ENCODE measurements around the gene ABCA12.
A peak's percentile ranks its signal among the peaks of the same experiment; 100 is the strongest.

ABCA12 gene

DNA sequence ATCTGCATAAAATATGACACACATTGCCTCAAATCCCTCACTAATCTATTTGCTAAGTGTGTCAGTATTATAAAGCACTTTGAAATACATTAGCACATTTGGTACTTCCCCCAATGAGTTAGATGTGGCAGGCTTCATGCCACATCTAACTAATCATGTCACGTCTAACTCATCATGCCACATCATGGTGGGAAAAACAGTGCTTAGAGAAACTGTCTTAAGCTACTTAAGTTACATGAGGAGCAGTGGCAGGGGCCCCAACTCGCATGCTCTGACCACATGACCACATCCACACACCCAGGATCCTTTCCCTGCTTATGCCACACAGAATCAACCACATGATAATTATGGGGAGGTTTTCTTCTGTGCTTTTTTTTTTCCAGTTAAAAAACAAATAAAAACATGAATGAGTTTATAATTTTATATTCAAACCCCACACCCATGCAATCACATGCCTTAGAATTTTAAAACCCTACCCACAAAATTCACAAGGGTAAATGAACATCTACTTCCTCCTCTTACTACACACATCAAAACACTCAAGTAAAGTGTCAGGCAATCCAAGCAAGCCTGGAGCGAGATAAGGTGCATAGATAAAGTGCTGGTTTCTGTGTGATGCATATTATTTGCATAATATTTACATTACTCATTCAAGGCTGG is 1.6 kb downstream of the ABCA12 start:
- peak; percentile 59 for ATAC-seq
- peak; percentile 4 for DNase-seq

DNA sequence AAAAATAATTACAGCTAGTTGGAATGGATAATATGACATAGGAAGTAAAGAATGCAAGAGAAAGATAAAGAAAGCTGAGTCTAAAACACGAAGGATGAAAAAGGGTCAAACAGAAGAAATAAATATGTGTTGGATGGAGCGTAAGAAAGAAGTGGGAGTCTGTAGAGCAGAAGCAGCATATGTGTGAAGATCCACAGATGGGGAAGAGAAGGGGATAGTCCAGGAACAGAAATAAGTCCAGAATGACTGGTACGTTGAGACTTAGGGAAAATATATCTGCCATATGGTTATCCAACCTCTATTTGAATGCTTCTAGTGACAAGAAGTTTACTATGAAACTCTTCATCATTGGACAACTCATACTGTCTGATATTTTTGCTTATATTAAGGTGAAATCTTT is 18.0 kb downstream of the ABCA12 start:
- ATAC-seq (no peak), DNase-seq (no peak)

DNA sequence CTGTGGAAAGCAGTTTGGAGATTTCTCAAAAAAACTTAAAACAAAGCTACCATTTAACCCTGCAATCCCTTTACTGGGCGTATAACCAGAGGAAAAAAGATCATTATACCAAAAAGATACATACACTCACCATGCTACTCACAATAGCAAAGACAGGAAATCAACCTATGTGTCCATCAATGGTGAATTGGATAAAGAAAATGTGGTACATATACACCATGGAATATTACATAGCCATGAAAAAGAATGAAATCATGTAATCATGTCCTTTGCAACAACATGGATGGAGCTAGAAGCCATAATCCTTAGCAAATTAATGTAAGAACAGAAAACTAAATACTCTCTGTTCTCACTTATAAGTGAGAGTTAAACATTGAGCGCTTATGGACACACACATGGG is 18.6 kb downstream of the ABCA12 start:
- no peak for ATAC-seq
- DNase-seq, result no peak

DNA sequence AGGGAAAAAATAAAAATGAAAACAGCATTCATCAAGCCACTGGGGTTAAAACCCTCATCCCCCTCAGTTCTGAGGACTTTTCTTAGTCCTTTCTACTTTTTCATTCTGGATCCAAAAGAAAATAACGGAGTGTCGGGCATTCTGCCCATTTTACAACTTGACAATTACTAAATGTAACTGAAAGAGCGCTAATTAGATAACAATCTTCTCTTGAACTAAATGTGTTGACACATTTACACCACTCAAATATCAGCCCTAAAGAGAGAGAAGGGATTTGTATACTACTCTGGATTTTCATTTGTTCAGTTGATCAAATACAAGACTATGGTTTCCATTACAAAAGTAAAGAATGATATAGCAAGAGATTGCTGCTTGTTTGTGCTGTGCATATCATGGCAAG is 27.5 kb downstream of the ABCA12 start:
- no peak for DNase-seq
- ATAC-seq, result no peak

DNA sequence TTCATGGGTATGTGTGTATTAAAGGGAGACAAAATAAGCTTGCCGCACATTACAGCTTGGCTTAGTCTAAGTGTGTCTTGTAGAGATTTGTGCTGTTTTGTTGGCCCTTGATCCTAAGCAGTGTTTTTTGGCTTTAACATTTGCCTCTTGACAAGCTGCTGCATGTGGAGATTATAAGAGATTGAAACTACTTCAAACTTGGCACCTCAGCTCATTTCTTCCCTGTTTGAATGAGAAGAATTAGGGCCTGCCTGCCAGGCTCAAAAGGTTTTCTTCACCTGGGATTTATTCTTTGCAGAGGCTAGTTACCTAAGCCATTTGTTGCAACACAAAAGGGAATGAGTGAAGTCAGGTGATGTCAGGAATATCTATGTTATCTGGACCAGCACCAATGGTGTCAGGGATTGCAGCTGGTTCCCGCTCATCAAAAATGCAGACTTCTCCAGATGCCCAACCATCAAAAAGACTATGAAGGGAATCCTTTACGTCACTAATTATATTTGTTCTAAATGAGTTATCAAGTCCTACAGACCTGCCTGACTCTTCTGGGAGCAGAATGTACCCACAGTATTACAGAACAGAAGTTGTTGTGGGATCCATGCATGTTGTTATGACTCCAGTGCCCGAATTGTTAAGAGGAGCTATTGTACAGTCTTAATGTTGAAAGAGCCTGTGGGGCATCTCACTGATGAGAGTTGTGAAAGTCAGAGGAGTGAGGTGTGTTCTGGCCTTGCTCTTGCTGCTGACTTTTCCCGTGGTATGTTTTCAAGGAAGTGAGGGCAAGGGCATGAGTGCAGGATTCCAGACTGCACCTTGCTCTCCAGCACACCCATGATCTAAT is 31.0 kb downstream of the ABCA12 start:
- ATAC-seq (no peak), DNase-seq (no peak)

DNA sequence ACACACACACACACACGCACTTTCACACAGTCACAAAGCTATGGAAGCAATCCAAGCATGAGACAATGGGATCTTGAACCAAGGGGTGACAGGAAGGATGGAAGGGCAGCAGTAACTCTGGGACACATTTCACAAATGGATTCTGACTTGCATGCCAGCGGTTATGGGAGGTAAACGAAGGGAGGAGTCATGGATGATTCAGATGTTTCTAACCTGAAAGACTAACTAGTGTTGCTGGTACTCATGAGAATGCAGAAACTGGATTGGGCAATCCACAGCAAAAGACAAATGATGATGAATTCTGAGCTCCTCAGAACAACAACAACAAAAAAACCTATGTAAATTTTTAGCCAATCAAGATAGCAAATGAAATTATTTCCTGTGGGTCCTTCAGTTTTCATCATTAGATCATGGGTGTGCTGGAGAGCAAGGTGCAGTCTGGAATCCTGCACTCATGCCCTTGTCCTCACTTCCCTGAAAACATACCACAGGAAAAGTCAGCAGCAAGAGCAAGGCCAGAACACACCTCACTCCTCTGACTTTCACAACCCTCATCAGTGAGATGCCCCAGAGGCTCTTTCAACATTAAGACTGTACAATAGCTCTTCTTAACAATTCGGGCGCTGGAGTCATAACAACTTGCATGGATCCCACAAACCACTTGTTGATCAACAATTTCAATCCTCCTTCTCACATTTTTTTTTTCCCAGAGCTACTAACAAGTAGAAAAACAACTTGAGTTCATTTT is 32.6 kb downstream of the ABCA12 start:
- ATAC-seq, result no peak
- no peak for DNase-seq

DNA sequence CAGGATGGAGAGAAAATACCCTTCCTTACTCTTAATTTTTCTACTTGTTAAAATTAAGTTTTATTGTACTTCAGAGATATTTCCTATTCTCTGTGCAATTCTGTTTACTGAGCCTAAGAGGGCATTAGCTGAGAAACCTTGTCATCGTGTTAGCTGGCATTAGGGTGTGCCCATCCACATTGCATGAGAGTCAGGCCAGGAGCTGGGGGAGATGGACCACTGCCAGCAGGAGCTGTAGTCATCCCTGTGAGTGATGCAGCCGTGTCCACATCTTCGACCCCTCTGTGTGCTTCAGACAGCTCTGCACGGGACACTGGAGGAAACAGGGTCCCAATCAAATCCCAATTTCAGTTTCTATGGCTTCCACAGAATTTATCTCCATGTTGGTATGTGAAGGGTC is 34.2 kb downstream of the ABCA12 start:
- DNase-seq, result no peak
- ATAC-seq, result no peak

DNA sequence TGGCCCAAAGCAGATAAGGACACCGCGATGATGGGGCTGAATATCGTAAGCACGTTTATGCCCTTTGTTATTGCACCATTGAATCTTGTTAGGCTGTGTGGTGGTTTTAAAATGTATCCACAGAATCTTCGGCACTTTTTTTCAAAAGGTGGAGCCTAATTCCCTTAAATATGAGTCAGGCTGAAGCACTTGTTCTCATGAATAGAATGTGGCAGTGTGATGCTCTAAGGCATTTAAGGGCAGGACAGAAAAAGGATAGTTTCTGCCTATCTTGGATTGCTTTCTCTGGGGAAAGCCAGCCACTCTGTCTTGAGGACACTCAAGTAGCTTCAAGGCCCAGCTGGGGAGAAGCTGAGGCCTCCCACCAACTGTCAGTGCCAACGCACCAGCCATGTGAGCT is 39.6 kb downstream of the ABCA12 start:
- DNase-seq, result no peak
- no peak for ATAC-seq

DNA sequence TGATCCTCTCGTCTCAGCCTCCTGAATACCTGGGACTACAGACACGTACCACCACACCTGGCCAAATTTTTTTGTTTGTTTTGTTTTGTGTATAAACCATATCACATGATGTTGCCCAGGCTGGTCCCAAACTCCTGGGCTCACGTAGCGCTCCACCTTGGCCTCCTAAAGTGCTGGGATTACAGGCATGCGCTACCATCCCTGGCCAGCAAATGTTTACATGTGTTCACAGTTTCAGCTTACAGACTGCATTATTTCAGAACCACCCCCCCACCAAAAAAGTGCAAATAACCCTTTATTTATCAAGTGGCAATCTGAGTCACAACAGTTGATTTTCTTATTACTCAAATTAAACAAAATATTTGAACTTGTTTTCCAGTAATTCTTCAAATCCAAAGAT is 54.3 kb downstream of the ABCA12 start:
- no peak for DNase-seq
- no peak for ATAC-seq

DNA sequence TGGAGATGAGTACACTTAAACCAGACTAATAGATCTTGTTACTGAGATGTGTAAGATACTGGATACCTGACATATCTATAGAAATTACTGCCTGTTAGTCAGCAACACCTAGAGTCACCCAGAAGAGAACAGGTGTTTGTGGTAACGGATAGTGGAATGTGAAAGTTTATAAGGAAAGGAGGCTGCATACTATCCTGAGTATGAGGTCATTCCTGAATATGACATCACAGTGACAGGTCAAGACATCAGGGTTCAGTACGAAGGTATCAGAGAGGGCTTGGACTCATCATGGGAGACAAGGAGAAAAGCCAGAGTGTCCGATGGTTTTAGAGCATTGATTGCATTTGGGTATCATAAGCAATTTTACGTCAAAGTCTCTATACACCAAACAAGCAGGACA is 55.3 kb downstream of the ABCA12 start:
- ATAC-seq (no peak), DNase-seq (no peak)

DNA sequence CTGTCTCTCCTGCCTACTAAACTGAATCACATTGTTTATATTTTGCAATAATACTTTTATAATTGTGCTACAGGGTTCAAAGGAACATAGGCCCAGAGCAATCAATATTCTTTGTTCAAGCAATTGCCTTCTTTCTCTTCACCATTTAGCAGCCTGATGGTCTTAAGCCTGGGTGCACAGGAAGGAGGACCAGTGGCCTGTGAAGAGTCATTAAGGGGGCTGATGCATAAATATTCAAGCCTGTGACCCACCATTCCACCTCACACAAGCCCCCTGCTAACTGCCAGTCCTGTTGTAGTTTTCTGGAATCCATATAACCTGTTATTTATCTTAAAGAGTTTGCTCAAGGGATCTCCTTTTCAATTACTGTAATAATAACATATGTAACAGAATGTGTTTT is 56.0 kb downstream of the ABCA12 start:
- DNase-seq (no peak), ATAC-seq (no peak)

DNA sequence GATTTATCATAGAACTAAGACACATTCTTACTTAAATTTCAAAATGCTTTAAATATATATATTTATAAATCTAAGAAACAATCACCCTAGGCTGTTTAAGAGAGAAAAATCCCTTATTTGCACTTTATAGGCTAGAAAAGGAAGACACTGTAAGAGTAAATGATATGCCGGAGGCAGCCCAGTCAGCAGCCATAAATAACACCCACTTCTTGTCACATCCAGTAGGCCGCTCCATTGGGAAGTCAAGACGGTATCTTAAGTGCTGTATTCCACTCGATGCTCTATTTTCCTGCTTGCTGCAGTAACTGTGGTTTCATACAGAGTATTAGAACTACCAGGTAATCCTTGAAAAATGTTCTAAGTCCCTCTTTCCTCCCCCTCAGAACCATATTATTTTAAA is 57.9 kb downstream of the ABCA12 start:
- no peak for ATAC-seq
- no peak for DNase-seq

DNA sequence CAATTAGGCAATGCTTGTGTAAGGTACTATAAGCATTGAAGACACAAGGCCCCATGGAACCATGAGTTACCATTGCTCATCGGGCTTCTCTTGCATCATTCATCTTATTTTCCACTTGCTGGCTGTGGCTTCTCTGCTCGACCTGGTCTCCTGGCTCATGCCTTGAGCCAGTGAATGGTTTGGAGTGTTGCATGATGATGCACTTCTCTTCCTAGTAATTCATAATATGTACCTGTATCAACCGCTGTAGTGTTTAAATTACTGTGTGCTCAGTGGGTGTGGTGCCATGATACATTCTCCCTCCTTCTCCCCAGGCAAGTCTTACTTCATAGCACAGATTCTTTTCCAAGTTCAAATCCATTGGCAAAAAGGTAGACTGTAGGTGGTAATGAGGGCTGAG is 66.8 kb downstream of the ABCA12 start:
- DNase-seq (no peak), ATAC-seq (no peak)

DNA sequence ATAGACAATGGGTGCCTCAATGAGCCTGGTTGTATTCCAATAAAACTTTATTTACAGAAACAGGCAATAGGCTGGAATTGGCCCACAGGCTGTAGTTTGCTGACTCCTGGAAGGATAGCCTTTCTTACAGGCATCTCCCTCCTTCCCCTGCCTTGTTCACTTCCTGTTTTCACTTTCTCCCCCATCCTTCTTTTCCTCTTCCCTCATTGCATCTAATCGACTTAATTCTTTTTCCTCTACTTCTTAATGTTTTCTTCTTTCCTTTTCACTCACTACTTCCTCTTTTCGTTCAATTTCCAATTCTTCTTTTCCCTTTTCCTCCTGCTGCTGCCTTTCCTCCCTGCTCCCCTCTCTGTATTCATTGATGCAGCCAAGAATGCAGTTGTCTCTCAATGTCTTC is 70.0 kb downstream of the ABCA12 start:
- ATAC-seq (no peak), DNase-seq (no peak)

DNA sequence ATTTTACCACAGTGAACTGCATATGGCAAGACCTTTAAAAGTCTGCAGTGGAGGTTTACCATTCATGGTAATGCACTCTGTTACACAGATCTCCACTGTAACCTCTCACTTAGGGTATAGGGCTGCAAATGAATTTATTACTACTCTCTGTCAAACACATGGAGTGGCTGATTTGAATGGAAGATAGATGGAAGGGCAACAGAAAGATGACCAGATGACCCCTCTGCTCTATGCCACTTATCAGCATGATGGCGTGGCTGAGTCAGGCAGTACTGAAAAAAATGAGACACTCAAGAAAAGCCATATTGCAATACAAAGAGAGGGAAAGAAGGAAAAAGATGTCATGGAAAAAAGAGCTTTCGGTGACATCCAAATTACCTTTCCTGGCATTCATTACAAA is 72.3 kb downstream of the ABCA12 start:
- ATAC-seq, result no peak

DNA sequence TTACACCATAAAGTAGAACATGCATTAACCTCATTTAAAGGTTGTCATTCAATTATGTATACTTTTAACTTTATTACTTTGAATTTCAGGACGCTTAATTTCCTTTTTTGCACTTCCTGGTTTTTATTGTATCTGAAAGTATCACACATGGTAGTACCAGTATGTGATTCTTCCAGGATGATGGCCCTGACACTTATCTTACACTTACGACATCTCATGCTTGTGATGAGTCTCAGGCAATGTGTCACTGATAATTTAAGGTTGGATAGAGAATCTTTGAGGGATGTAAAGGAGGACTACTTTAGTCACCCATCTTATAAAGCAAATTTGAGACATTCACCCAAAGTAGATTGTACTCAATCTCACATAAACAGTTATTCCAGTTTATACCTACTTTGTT is 74.9 kb downstream of the ABCA12 start:
- DNase-seq, result no peak
- no peak for ATAC-seq

More for the DNA sequence above, 72.3 kb downstream of the ABCA12 start:
- DNase-seq, result no peak

DNA sequence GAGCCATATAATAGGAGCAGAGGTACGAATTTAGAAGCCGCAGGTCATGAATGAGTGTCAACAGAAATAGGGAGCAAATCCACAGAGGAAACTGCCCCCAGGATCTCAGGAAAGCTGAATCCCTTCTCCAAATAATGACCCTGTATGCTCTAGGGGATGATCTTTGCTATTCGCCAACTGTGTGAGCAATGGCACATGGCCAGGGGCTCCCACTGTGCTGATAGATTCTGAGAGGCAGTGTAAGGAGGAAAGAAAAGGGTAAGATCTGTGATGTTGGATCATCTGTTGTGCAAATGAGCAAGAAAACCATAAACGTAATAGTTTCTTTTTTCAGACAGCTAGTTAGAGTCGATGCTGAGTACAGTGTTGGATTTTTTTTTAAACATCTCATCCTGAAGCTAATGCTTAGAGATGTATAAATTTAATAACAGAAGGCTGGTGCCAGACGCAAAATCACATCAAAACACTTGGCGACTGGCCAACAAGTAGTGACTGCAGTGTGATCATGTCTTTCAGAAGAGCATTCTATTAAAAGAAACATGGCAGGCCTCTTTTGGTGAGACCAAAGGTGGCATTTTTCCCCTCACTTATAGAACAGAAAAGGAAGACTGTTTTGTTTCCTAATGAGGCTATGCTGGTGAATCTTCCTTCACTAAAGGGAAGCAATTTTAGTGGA is 77.4 kb downstream of the ABCA12 start:
- ATAC-seq (no peak), DNase-seq (no peak)

DNA sequence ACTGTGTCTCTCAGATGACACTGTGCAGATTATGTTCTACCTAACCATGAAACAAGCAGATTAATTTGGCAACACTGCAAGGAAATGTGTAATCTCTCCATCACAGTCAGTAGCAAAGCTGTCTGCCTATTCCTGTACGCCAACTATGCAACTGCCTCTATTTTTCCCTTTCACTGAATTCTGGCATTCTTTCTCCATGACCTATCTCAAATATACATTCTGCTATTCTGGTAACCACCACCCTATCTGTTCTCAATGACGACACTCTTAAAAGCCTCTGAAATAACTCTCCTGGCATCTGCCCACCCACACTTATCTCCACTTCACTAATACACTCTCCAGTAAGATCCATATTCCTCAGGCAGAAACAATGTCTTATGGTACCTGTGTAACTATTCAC is 78.7 kb downstream of the ABCA12 start:
- ATAC-seq (no peak), DNase-seq (no peak)

DNA sequence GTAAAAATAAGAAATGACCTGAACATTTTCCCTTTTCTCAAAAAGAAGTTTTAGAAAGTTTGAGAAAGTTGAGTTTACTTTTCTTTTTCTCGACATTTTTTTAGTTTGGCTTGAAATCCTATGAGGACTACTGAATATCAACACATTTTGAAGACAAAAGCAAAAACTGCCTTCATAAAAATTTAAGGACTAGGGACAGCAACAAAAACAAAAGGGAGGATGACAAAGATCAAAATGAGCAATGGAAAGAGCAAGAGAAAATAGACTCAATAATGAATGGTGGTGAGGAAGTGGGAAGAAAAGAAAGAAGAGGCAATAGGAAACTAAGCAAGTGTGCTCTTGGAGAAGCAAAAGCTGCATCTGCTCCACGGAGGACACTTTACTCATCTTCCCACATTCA is 82.5 kb downstream of the ABCA12 start:
- DNase-seq, result no peak
- no peak for ATAC-seq

DNA sequence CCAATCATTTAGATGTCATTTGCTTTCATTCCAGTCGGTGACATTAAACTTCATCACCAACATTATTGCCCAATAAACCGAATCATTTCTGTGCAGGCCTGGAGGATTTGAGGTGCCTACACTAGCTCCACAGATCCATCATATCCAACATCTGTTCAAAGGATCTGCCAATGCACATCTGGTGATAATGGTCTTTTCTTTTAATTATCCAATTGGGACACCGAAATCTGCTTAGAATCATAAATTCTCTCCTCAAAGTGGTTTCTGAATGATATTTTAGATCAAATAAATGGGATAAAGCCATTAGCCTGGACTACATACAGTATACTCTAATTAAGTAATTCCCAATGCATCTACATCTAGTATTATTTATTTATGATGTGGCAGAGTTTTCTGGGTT is 85.6 kb downstream of the ABCA12 start:
- ATAC-seq (no peak), DNase-seq (no peak)

DNA sequence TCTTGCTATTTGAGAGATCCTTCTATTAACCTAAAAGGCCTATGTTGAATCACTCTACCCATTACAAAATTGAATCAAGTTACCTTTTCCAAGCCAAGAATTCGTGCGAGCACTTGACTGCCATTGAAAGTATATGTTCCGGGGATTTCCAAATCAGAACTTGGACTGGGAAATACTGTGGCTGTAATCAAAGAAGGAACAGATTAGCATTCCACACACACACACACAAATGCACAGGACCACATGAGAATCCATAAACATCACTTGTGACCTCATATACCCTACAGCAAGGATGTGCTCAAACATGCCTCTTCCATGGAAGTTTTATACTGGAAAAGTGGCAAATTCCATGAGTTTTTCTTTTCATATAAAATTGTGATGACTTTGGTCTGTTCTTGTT is 86.0 kb downstream of the ABCA12 start:
- ATAC-seq (no peak), DNase-seq (no peak)

DNA sequence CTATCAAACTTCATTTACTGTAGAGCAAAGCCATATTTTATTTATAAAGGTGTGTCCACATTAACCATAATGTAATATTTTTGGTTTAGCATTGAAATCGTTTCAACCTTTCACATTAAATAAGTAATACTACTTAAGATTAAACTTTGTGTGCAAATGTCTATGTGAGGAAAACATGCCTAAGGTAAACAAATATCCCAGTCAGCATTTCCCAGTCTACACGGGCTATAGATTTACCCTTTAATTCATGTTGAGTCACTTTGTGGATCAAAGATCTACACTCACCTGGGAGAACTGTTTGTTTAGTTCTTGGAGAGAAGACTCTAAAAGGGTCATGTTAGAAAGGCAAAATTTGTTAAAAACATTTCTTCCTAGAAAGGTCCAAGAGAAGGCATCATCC is 89.1 kb downstream of the ABCA12 start:
- ATAC-seq (no peak), DNase-seq (no peak)

DNA sequence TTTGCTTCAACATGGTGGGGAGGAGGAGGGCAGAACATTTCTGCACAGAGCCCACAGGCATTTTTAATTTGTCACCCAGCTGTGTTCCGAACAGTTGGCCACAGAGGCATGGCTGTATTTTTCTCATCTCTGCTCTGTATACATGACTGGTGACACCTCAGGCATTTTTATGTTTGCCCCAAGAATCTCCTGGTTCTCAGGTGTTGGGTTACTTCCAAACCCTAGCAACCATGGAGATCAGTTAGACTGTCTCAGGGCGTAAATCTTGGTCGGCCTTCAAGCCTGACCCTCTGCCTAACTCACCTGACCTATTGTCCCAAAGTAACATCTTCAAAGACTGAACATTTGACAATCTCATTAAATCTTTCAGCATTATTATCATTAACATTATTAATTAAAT is 100.0 kb downstream of the ABCA12 start:
- DNase-seq (no peak), ATAC-seq (no peak)
